H1 (cell line): ENCODE results near the gene KCNN4. TPM values are rescaled to one million over a fixed set of nuclear protein-coding genes. Genes with fewer than 3 reads are reported as not detected.

Experiments used
- CBX8 ChIP-seq: fragments of 300-800, 300-1000 bp; sonication (generic); IDR thresholded peaks from 2 replicates; pipeline ENCODE4 v1.7.1; 2016; ENCODE audit warnings: low read depth, low read length, borderline replicate concordance
- NANOG ChIP-seq: IDR thresholded peaks from 2 replicates; pipeline ENCODE4 v1.6.1; 2011; ENCODE audit warnings: low read length, low read depth, mild to moderate bottlenecking, inconsistent platforms; ENCODE audit not compliant: insufficient read depth, poor library complexity, severe bottlenecking
- SP1 ChIP-seq: IDR thresholded peaks from 2 replicates; pipeline ENCODE4 v1.6.1; 2011; ENCODE audit warnings: low read depth, low read length
- SP2 ChIP-seq: IDR thresholded peaks from 2 replicates; pipeline ENCODE4 v1.6.1; 2012; ENCODE audit warnings: mild to moderate bottlenecking, low read length, inconsistent platforms
- polyA plus RNA-seq, 7 experiments: library from polyadenylated mRNA; depleted of rRNA in 3 of 7; stranded (reverse) in 5 of 7; unstranded in 2 of 7; fragments of >200 nt in 5 of 7; fragments of 200-250 nt in 2 of 7; gene quantifications; 1 replicate in 5 of 7; 2 replicates in 1 of 7; 4 replicates in 1 of 7; pipeline versions ENCODE4 v1.2.1 to v1.2.3, GENCODE V29; 2011 to 2013; ENCODE audit warnings: missing spikeins in 2 of 7, mixed read lengths in 2 of 7
- total RNA-seq: library from RNA; stranded (reverse); fragmentation: NEBNext Ultra II Directional; extraction: Animal tissue kit (Norgen Biotek cat#: 25700); gene quantifications from 2 replicates; pipeline ENCODE4 v1.2.1, GENCODE V29; 2021

Gene KCNN4
- total and polyA plus RNA-seq, 2 of the 8 experiments (the other 6 are each of a cell fraction or from before 2014, with no cell fraction given), result 0.78 to 1.5 TPM

DNA sequence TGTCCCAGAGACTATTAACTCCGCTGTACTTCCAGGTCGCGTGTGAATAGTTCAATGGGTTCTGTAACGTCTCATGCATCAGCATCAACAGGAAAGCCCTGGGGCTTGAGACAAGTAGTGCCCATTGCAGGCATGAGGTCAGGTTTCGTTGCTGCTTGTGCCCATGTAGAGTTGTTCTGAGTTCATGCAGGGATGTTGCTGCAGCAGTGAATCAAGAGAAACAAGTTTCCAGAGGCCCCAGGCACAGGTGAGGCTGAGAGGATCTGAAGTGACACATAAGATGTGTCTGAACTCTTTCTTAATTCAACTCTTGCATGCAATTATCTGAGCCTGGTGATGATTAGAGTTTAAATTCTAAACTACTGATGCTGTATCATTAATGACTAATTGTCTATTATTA lies 37.7 kb upstream of the KCNN4 start (continued):
- TF ChIP-seq SP2, result no peak
- TF ChIP-seq NANOG, result no peak
- no peak for TF ChIP-seq SP1
- no peak for TF ChIP-seq CBX8
